ENCODE measurements around the gene RIN3.

Gene RIN3

GRCh38 chr14:92651758-92652406 lies 138.3 kb downstream of the RIN3 start:
- FAIRE-seq, result no peak

GRCh38 chr14:92652413-92653151 lies 139.0 kb downstream of the RIN3 start:
- FAIRE-seq, result no peak

- FAIRE-seq, result no peak
These were observed 139.6 kb downstream of the RIN3 start for GRCh38 chr14:92653162-92653651.

- FAIRE-seq, result no peak
These were observed 140.8 kb downstream of the RIN3 start for GRCh38 chr14:92654239-92654901.

- no peak for FAIRE-seq
These were observed 142.0 kb downstream of the RIN3 start for GRCh38 chr14:92655419-92656201.

- no peak for FAIRE-seq
These were observed 142.9 kb downstream of the RIN3 start for GRCh38 chr14:92656306-92657081.

- FAIRE-seq, result no peak
These were observed 144.0 kb downstream of the RIN3 start for GRCh38 chr14:92657457-92658142.

- FAIRE-seq, result no peak
These were observed 144.6 kb downstream of the RIN3 start for GRCh38 chr14:92658160-92658559.

GRCh38 chr14:92658684-92659083 lies 145.1 kb downstream of the RIN3 start:
- FAIRE-seq, result no peak

GRCh38 chr14:92659765-92660561 lies 146.4 kb downstream of the RIN3 start:
- no peak for FAIRE-seq

GRCh38 chr14:92660571-92660970 lies 147.0 kb downstream of the RIN3 start:
- no peak for FAIRE-seq

- FAIRE-seq, result no peak
These were observed 149.5 kb downstream of the RIN3 start for GRCh38 chr14:92663049-92663448.

GRCh38 chr14:92665661-92666110 lies 152.1 kb downstream of the RIN3 start:
- no peak for FAIRE-seq

- FAIRE-seq, result no peak
These were observed 152.7 kb downstream of the RIN3 start for GRCh38 chr14:92666251-92666650.

GRCh38 chr14:92668276-92668973 lies 154.8 kb downstream of the RIN3 start:
- no peak for FAIRE-seq

GRCh38 chr14:92670160-92670559 lies 156.6 kb downstream of the RIN3 start:
- FAIRE-seq, result no peak

GRCh38 chr14:92670643-92671366 lies 157.2 kb downstream of the RIN3 start:
- FAIRE-seq, result no peak

- no peak for FAIRE-seq
These were observed 160.1 kb downstream of the RIN3 start for GRCh38 chr14:92673601-92674150.

GRCh38 chr14:92675421-92675820 lies 161.8 kb downstream of the RIN3 start:
- FAIRE-seq, result no peak
